Right lobe of liver (tissue), 6 donors: ENCODE data around the gene MOB4. TPM values are rescaled to one million over a fixed set of nuclear protein-coding genes. Genes with fewer than 3 reads are reported as not detected.
A peak's percentile ranks its signal among the peaks of the same experiment; 100 is the strongest.

Source experiments
- ATAC-seq, 4 donors: fragments of 200-7000 bp; cut with Tn5 transposase; one replicate each; pipeline ENCODE4 v1.9.1; 2020; ENCODE audit warnings: mild to moderate bottlenecking in 4 of 4, moderate library complexity in 4 of 4
- DNase-seq, 3 donors: peaks; one replicate each; pipeline ENCODE4 v3.0.0-alpha.2; 2020
- H3K27ac ChIP-seq, 3 donors: fragments of 200-600 bp; one replicate each; pipeline ENCODE4 v1.8.0; 2022
- H3K27me3 ChIP-seq, 2 donors: fragments of 200-600 bp; one replicate each; pipeline ENCODE4 v1.8.0; 2022
- H3K36me3 ChIP-seq, 4 donors: fragments of 200-600 bp; sonication (generic) in 1 of 4; one replicate each; pipeline versions ENCODE4 v1.5.1 to v1.8.0; 2017 to 2022; ENCODE audit warnings: control low read depth in 1 of 4
- H3K4me1 ChIP-seq, 4 donors: fragments of 200-600 bp; sonication (generic) in 1 of 4; one replicate each; pipeline versions ENCODE4 v1.5.1 to v1.8.0; 2017 to 2022; ENCODE audit warnings: control low read depth in 1 of 4
- H3K4me3 ChIP-seq, 3 donors: fragments of 200-600 bp; one replicate each; pipeline ENCODE4 v1.8.0; 2022
- H3K9me3 ChIP-seq, 4 donors: fragments of 200-600 bp; sonication (generic) in 1 of 4; one replicate each; pipeline versions ENCODE4 v1.5.1 to v1.8.0; 2017 to 2022; ENCODE audit warnings: control low read depth in 1 of 4
- CTCF ChIP-seq, 4 donors: fragments of 200-600 bp in 3 of 4; fragments of 450-650 bp in 1 of 4; IDR thresholded peaks; one replicate each; pipeline versions ENCODE4 v1.5.1 to v1.8.0; 2016 to 2022; ENCODE audit warnings: antibody characterized with exemption in 4 of 4, mild to moderate bottlenecking in 2 of 4
- POLR2A ChIP-seq: fragments of 450-650 bp; IDR thresholded peaks from one replicate; pipeline ENCODE4 v1.6.1; 2017; ENCODE audit warnings: antibody characterized with exemption, mild to moderate bottlenecking
- WGBS: methylation state at CpG from one replicate; pipeline ENCODE4 v1.1.6; 2018; ENCODE audit warnings: low coverage, low lambda C conversion rate; ENCODE audit not compliant: insufficient coverage; ENCODE audit errors: missing lambda C conversion rate; 5-methylcytosine and 5-hydroxymethylcytosine counted together
- intact Hi-C, 2 donors: fragments of 100-400 bp; cut with DNase I; formaldehyde crosslinking; loops; one replicate each; pipeline versions ENCODE4 v1.11.2 to v1.14.1; 2022
- total RNA-seq, 6 experiments: library from RNA; depleted of rRNA in 2 of 6; stranded (reverse); fragments of >200 nt in 2 of 6; fragmentation: NEBNext Ultra II Directional in 3 of 6; extraction: Animal tissue kit (Norgen Biotek cat#: 25700) in 3 of 6; gene quantifications; one replicate each; pipeline versions ENCODE4 v1.1.0 to v1.2.4, GENCODE V29; 2016 to 2023
- donor health status: DM: no; HTN: yes; CAD: no.
- donor health status: DM: no; HTN: no; CAD: no.
- donor health status: DM: no; HTN: no; CAD: no.
- donor health status: DM: no; HTN: yes; CAD: no.
- donor health status: DM: no; HTN: yes; CAD: no.

MOB4 gene
- total RNA-seq, 6 experiments from 2014 or later, result 3.4 to 10.7 (median 8.0) TPM

GRCh38 chr2:197497326-197497725 lies 18.5 kb upstream of the MOB4 start:
- DNase-seq, result no peak
- TF ChIP-seq POLR2A (no peak), CTCF (IDR thresholded peaks at IDR 0.05) (no peak)
- no peaks in the 10 kb centered on the region for H3K9me3 ChIP-seq
- H3K4me3 ChIP-seq, result peak overlapping the region in 1 of 3 donors; percentile 70
- peaks cover 5 to 54% (median 30%) of the 10 kb centered on the region in 4 donors for H3K36me3 ChIP-seq
- peak overlapping the region in 2 of 3 donors; percentile 100 for H3K27ac ChIP-seq
- H3K27me3 ChIP-seq, result no peaks in the 10 kb centered on the region
- peaks cover 0 to 25% (median 3%) of the 10 kb centered on the region in 4 donors for H3K4me1 ChIP-seq
- ATAC-seq, result no peak
- intact Hi-C loops, result no loop called here
- WGBS, result 5% methylated on average over 2 of the region's 2 CpGs

DNA sequence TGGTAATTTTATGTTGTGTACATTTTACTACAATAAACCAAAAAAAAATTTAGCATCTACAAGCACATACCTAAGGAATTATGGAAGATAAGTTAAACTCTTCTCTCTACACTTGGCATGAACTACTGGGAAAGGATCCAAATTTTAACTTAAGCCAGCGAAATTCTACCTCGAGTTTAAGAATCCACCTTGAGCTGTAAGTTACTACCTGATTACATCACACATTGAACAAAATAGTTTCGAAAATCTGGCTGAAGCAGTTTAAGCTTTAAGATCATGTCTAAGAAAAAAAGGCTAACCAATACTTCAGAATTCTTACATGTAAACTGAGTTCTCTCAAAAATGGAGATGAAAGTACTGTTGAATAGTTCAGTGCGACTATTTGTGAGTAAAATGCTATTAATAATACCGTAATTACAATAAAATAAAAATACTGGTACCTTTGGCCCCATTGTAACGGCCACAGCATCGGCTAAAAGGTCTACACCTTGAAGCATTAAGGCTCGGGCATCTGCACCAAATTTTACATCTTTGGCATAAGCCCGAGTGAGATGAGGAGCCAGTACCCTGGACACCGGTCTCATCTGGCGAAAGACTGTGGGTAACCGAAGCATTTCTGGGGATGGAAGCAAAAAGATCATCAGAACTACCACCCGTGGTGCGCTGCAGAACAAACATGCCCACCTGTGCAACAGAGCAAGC lies 17.5 kb upstream of the MOB4 start:
- Histone ChIP-seq H3K36me3 (peaks cover 5 to 49% (median 22%) of the 10 kb centered on the region in 4 donors), H3K27me3 (no peaks in the 10 kb centered on the region), H3K27ac (peak overlapping the region; percentile 100), H3K4me1 (peaks cover 0 to 30% (median 3%) of the 10 kb centered on the region in 4 donors), H3K9me3 (no peaks in the 10 kb centered on the region), H3K4me3 (peak overlapping the region; percentile 70 to 87 (median 81))
- 15% methylated on average over 11 of the region's 14 CpGs for WGBS
- DNase-seq, result no peak
- no peak for ATAC-seq
- intact Hi-C loops, result no loop called here
- TF ChIP-seq POLR2A, result no peak
- TF ChIP-seq CTCF (IDR thresholded peaks at IDR 0.05), result no peak

- peaks cover 4 to 49% (median 22%) of the 10 kb centered on the region in 4 donors for H3K36me3 ChIP-seq
- H3K27me3 ChIP-seq, result no peaks in the 10 kb centered on the region
- DNase-seq (peak; percentile 78 to 84 (median 84)), ATAC-seq (peak; percentile 9 to 49 (median 18))
- TF ChIP-seq CTCF (IDR thresholded peaks at IDR 0.05), result no peak
- TF ChIP-seq POLR2A, result no peak
- H3K4me1 ChIP-seq, result peaks cover 0 to 30% (median 3%) of the 10 kb centered on the region in 4 donors
- no peaks in the 10 kb centered on the region for H3K9me3 ChIP-seq
- intact Hi-C loops, result no loop called here
- peak overlapping the region; percentile 70 to 87 (median 81) for H3K4me3 ChIP-seq
- H3K27ac ChIP-seq, result peak overlapping the region; percentile 100
- WGBS, result 0% methylated on average over 14 of the region's 46 CpGs
These were observed 16.8 kb upstream of the MOB4 start for GRCh38 chr2:197498937-197499593.

- Histone ChIP-seq H3K4me3 (peak within 1 kb of the TSS; percentile 70 to 87 (median 81)), H3K27ac (peak within 1 kb of the TSS; percentile 100), H3K36me3 (peaks cover 0 to 49% (median 21%) of the 10 kb centered on the region in 4 donors), H3K4me1 (peaks cover 0 to 30% (median 3%) of the 10 kb centered on the region in 4 donors), H3K27me3 (no peaks in the 10 kb centered on the region), H3K9me3 (no peaks in the 10 kb centered on the region)
- TF ChIP-seq CTCF (IDR thresholded peaks at IDR 0.05), result peak in 1 of 4 donors; percentile 50
- TF ChIP-seq POLR2A, result peak; percentile 99
- ATAC-seq (peak; percentile 84 to 95 (median 90)), DNase-seq (peak; percentile 99 to 100 (median 100))
- WGBS, result 0% methylated on average over 5 of the region's 104 CpGs
- intact Hi-C loops, result no loop called here
These were observed 16.0 kb upstream of the MOB4 start, which contains the start of the genes HSPD1 and HSPE1 for GRCh38 chr2:197499594-197500502. HSPD1 (minus strand) TSS chr2:197499840; CDS start chr2:197498848, 992 bp downstream. HSPE1 (plus strand) TSS chr2:197500379; CDS start chr2:197500437, 58 bp downstream.
